RWPE2 (cell line): Measurements from ENCODE around the gene TERT.

Experiments
- ATAC-seq: fragments of 200-7000 bp; cut with Tn5 transposase; 3 replicates; pipeline ENCODE4 v1.9.1; 2021; ENCODE audit warnings: low read depth
- DNase-seq: peaks from one replicate; pipeline ENCODE4 v3.0.0-alpha.2; 2020; ENCODE audit warnings: low spot score
- H3K27ac ChIP-seq: fragments of 450-650 bp; 2 replicates; pipeline ENCODE4 v1.5.1; 2017; ENCODE audit warnings: mild to moderate bottlenecking; ENCODE audit not compliant: poor library complexity, severe bottlenecking
- H3K27me3 ChIP-seq: fragments of 250-450 bp; sonication (Bioruptor Pico); 2 replicates; pipeline ENCODE4 v1.5.1; 2021; ENCODE audit warnings: mild to moderate bottlenecking, moderate library complexity; ENCODE audit not compliant: insufficient read depth, poor library complexity, severe bottlenecking
- H3K36me3 ChIP-seq: fragments of 250-450 bp; sonication (Bioruptor Pico); 2 replicates; pipeline ENCODE4 v1.5.1; 2020; ENCODE audit warnings: low read depth, mild to moderate bottlenecking, moderate library complexity
- H3K4me1 ChIP-seq: fragments of 250-450 bp; sonication (Bioruptor Pico); 2 replicates; pipeline ENCODE4 v1.5.1; 2021; ENCODE audit warnings: mild to moderate bottlenecking, moderate library complexity; ENCODE audit not compliant: insufficient read depth, poor library complexity, severe bottlenecking
- H3K4me3 ChIP-seq: fragments of 250-450 bp; sonication (Bioruptor Pico); 2 replicates; pipeline ENCODE4 v1.5.1; 2021; ENCODE audit warnings: mild to moderate bottlenecking, moderate library complexity; ENCODE audit not compliant: severe bottlenecking
- H3K9me3 ChIP-seq: fragments of 250-450 bp; sonication (Bioruptor Pico); 2 replicates; pipeline ENCODE4 v1.5.1; 2021; ENCODE audit warnings: mild to moderate bottlenecking, moderate library complexity; ENCODE audit not compliant: severe bottlenecking
- CTCF ChIP-seq: fragments of 450-650 bp; IDR thresholded peaks from one replicate; pipeline ENCODE4 v1.5.1; 2017; ENCODE audit warnings: mild to moderate bottlenecking, moderate library complexity; ENCODE audit not compliant: poor library complexity, severe bottlenecking

Gene TERT

GRCh38 chr5:1226231-1226630, 68.6 kb downstream of the TERT start:
- ATAC-seq (no peak), DNase-seq (no peak)
- Histone ChIP-seq H3K9me3 (no peaks in the 10 kb centered on the region), H3K4me3 (no peak overlapping the region), H3K36me3 (no peaks in the 10 kb centered on the region), H3K27ac (no peak overlapping the region), H3K27me3 (peaks cover 46% of the 10 kb centered on the region), H3K4me1 (peaks cover 7% of the 10 kb centered on the region)
- TF ChIP-seq CTCF = no peak

- DNase-seq (no peak), ATAC-seq (no peak)
- Histone ChIP-seq H3K4me3 (no peak within 1 kb of the TSS), H3K36me3 (no peaks in the 10 kb centered on the region), H3K4me1 (peaks cover 7% of the 10 kb centered on the region), H3K27ac (no peak within 1 kb of the TSS), H3K27me3 (peaks cover 46% of the 10 kb centered on the region), H3K9me3 (no peaks in the 10 kb centered on the region)
- TF ChIP-seq CTCF = no peak
These were observed 69.8 kb downstream of the TERT start, which contains the start of gene SLC6A18 for GRCh38 chr5:1225081-1225480. Gene SLC6A18, plus strand, starts transcription at chr5:1225381. Its CDS starts 97 bp downstream, at chr5:1225478.

- peaks cover 7% of the 10 kb centered on the region for H3K4me1 ChIP-seq
- ATAC-seq = no peak
- H3K27ac ChIP-seq = no peak overlapping the region
- H3K36me3 ChIP-seq = no peaks in the 10 kb centered on the region
- no peaks in the 10 kb centered on the region for H3K9me3 ChIP-seq
- no peak overlapping the region for H3K4me3 ChIP-seq
- no peak for TF ChIP-seq CTCF
- H3K27me3 ChIP-seq = peaks cover 46% of the 10 kb centered on the region
- no peak for DNase-seq
These were observed 70.2 kb downstream of the TERT start for GRCh38 chr5:1224631-1225030.

- TF ChIP-seq CTCF = no peak
- H3K27ac ChIP-seq = no peak overlapping the region
- H3K4me1 ChIP-seq = peaks cover 7% of the 10 kb centered on the region
- no peaks in the 10 kb centered on the region for H3K36me3 ChIP-seq
- no peaks in the 10 kb centered on the region for H3K9me3 ChIP-seq
- H3K27me3 ChIP-seq = peaks cover 35% of the 10 kb centered on the region
- DNase-seq (no peak), ATAC-seq (no peak)
- H3K4me3 ChIP-seq = no peak overlapping the region
These were observed 71.6 kb downstream of the TERT start for GRCh38 chr5:1223278-1223670.

- no peak for TF ChIP-seq CTCF
- peaks cover 30% of the 10 kb centered on the region for H3K27me3 ChIP-seq
- peaks cover 5% of the 10 kb centered on the region for H3K4me1 ChIP-seq
- no peaks in the 10 kb centered on the region for H3K9me3 ChIP-seq
- no peak overlapping the region for H3K27ac ChIP-seq
- H3K36me3 ChIP-seq = no peaks in the 10 kb centered on the region
- ATAC-seq (no peak), DNase-seq (no peak)
- H3K4me3 ChIP-seq = no peak overlapping the region
These were observed 72.1 kb downstream of the TERT start for GRCh38 chr5:1222621-1223277.
